Hematopoietic multipotent progenitor cell treated with erythropoietin and hydrocortisone succinate and interleukin-3 and kit ligand, for 6 days (in vitro differentiated cells): ENCODE measurements around the gene CST2.
"Not testable (repeated sequence)": the region's sequence is repeated elsewhere in the genome, so short reads cannot be mapped to it uniquely, and the experiment has no call there.

ENCODE experiments used
- DNase-seq: peaks from one replicate; pipeline ENCODE4 v3.0.0-alpha.2; 2015

The CST2 gene

DNA sequence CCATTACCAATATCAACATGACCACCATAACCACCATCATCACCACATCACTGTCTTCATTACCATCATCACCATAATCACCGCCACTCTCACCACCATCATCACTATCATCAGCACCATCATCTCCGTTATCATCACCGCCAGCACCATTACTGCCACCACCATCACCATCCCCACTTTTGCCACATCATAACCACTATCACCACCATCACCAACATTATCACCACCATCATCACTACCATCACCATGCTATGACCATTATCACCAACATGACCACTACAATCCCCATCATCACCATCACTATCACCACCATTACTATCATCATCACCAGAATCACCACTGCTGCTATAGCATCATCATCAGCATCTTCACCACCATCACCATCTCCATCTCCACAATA is 25.7 kb downstream of the CST2 start:
- no peak for DNase-seq

GRCh38 chr20:23799216-23799847 is 27.2 kb downstream of the CST2 start:
- peak; percentile 24 for DNase-seq

DNA sequence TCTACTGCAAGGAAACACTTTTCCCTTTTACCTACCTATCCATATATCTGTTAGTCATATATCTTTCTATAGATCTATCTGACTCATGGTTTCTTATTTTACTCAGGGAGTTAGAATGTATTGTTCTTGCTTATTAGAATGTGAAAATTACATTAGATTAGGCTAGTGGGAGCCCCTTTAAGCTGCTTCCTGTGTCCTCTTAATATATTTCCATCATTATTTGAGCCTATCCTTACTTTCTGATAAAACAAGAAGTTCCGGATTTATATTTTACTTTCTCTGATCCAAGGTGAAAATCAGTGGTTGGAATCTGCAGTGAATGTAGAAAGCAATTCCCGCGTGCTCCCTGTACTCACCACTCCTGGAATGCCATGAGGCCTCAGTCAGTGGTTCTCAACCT is 31.0 kb downstream of the CST2 start:
- no peak for DNase-seq

DNA sequence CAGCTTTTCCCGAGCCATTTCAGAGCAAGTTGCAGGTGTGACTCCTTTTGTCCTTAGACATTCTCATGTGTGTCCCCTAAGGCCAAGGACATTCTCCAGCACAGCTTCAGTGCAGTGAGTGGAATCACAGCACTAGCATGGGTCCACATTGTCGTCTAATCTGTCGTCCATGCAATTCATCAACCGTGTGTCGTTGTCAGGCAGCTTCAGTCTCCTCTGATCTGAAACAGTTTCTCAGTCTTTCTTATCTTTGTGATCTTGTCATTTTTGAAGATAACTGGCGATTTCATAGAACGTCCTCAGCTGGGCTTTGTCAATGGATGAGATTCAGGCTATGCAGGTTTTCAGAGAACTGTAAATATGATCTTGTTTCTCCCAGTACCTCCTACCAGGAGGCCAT is 31.7 kb downstream of the CST2 start:
- DNase-seq = no peak

- no peak for DNase-seq
Observed at GRCh38 chr20:23794065-23794464, 32.5 kb downstream of the CST2 start.

- no peak for DNase-seq
Observed at GRCh38 chr20:23783447-23783846, 43.1 kb downstream of the CST2 start.

- DNase-seq = peak; percentile 60
Observed at GRCh38 chr20:23782366-23782983, 44.1 kb downstream of the CST2 start.

GRCh38 chr20:23778676-23779075 is 47.9 kb downstream of the CST2 start:
- DNase-seq = not testable (repeated sequence)

DNA sequence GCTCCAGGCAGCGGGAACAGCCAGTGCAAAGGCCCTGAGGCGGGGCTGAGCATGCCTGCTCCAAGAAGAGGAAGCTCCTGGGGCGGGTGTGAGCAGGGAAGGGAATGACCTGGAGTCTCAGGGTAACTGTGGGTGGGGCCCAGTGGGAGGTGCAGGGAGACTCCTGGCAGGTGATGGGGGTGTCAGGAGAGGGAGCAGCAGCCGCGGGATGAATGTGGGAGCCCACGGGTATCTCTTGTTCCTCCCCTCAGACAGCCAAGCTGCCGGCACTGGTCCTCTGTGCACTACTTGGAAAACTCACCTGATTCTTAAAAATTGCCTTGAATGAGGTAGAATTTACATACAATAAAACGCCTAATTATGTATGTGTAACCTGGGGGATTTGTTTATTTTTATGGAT is 49.1 kb downstream of the CST2 start:
- DNase-seq = not testable (repeated sequence)

GRCh38 chr20:23776067-23776771 is 50.3 kb downstream of the CST2 start:
- DNase-seq = no peak

GRCh38 chr20:23774081-23774480 is 52.4 kb downstream of the CST2 start:
- no peak for DNase-seq
